OCI-LY7 (cell line): ENCODE data around the gene DPYD.

Source experiments
- CTCF ChIP-seq: fragments of 200-600 bp; sonication (generic); conservative IDR thresholded peaks from 2 replicates; pipeline ENCODE4 v1.5.1; 2014; ENCODE audit warnings: mild to moderate bottlenecking, antibody characterized with exemption, low read length, moderate library complexity, mixed read lengths
- EZH2phosphoT487 ChIP-seq: fragments of 200-600 bp; sonication (generic); IDR thresholded peaks from 2 replicates; pipeline ENCODE4 v1.6.1; 2018; ENCODE audit warnings: low read depth, borderline replicate concordance, mild to moderate bottlenecking, mixed run types, antibody characterized with exemption, low read length, moderate library complexity, mixed read lengths

GRCh38 chr1:97392701-97393100 lies 528.1 kb downstream of the DPYD start:
- TF ChIP-seq CTCF (no peak), EZH2phosphoT487 (no peak)
